K562 (cell line): ENCODE results near the gene LRRC7. TPM values are rescaled to one million over a fixed set of nuclear protein-coding genes. Genes with fewer than 3 reads are reported as not detected.

Experiments used
- ATAC-seq: fragments of 200-7000 bp; cut with Tn5 transposase; 3 replicates; pipeline ENCODE4 v1.9.1; 2020; ENCODE audit warnings: moderate library complexity
- BruUV-seq: library from RNA; stranded (reverse); fragments of 400-500 nt; replicated peaks from 2 replicates; lab custom pipeline; 2021; lab: Mats Ljungman, UMichigan
- CTCF ChIA-PET: fragments of 300-600 bp; formaldehyde crosslinking; extraction: SDS; loops from one replicate; lab custom pipeline; 2021; ENCODE audit warnings: low intra/inter-chr PET ratio; lab: Yijun Ruan, JAX
- POLR2A ChIA-PET: fragments of 300-600, 350-650 bp; sonication (Branson Sonifier 250); formaldehyde crosslinking; extraction: SDS; loops from one replicate; lab custom pipeline; 2021; ENCODE audit warnings: antibody characterized with exemption, inconsistent platforms; lab: Yijun Ruan, JAX
- DNase-seq, 4 experiments: peaks; one replicate each; pipeline versions ENCODE4 v3.0.0 to v3.0.0-alpha.2; 2011 to 2018; ENCODE audit warnings: low spot score in 3 of 4, mixed read lengths in 3 of 4; ENCODE audit errors: extremely low read depth in 1 of 4
- FAIRE-seq: peaks from 2 replicates; lab custom pipeline; 2011; peaks lifted over from hg19 to GRCh38; lab: Jason Lieb, UNC
- H2AFZ ChIP-seq: 2 replicates; pipeline ENCODE4 v1.6.0; 2011; ENCODE audit warnings: low read depth, low read length, control low read depth, inconsistent platforms
- H3K27ac ChIP-seq: fragments of 200-600 bp; 3 replicates; pipeline ENCODE4 v1.8.0; 2011; ENCODE audit warnings: low read depth, mild to moderate bottlenecking, control low read depth, inconsistent platforms, low read length, moderate library complexity, mixed read lengths; ENCODE audit errors: extremely low read depth
- H3K27me3 ChIP-seq, 2 experiments: fragments of 300-600 bp in 1 of 2; 2 replicates in 1 of 2; 3 replicates in 1 of 2; pipeline versions ENCODE4 v1.6.0 to v1.8.0; 2011; ENCODE audit warnings: inconsistent platforms in 2 of 2, low read length in 2 of 2, mild to moderate bottlenecking in 1 of 2, mixed read lengths in 1 of 2, moderate library complexity in 1 of 2; ENCODE audit not compliant: control insufficient read depth in 2 of 2, insufficient read depth in 2 of 2
- H3K36me3 ChIP-seq: fragments of 300-600 bp; 3 replicates; pipeline ENCODE4 v1.8.0; 2011; ENCODE audit warnings: mild to moderate bottlenecking, low read length, inconsistent platforms; ENCODE audit not compliant: control insufficient read depth, insufficient read depth
- H3K4me1 ChIP-seq, 2 experiments: fragments of 200-600 bp in 1 of 2; replicated peaks in 1 of 2; 2 replicates in 1 of 2; 3 replicates in 1 of 2; pipeline versions ENCODE4 v1.5.1 to v1.8.0; 2011; ENCODE audit warnings: inconsistent platforms in 2 of 2, low read length in 2 of 2, mild to moderate bottlenecking in 1 of 2, mixed read lengths in 1 of 2, moderate library complexity in 1 of 2; ENCODE audit not compliant: control insufficient read depth in 2 of 2, insufficient read depth in 2 of 2
- H3K4me2 ChIP-seq: 2 replicates; pipeline ENCODE4 v1.6.1; 2011; ENCODE audit warnings: low read length, control low read depth, inconsistent platforms, mixed read lengths; ENCODE audit not compliant: insufficient read depth
- H3K4me3 ChIP-seq: fragments of 200-600 bp; sonication (generic), shearing (Covaris generic); 2 replicates; pipeline ENCODE4 v1.5.1; 2016; ENCODE audit warnings: control low read depth, inconsistent platforms
- H3K79me2 ChIP-seq: fragments of 200-600 bp; 3 replicates; pipeline ENCODE4 v1.8.0; 2011; ENCODE audit warnings: low read length, inconsistent platforms; ENCODE audit not compliant: control insufficient read depth, insufficient read depth
- H3K9ac ChIP-seq, 2 experiments: 2 replicates each; pipeline versions ENCODE4 v1.6.0 to v1.6.1; 2011; ENCODE audit warnings: low read depth in 2 of 2, low read length in 2 of 2, control low read depth in 1 of 2, inconsistent platforms in 1 of 2, mild to moderate bottlenecking in 1 of 2, mixed read lengths in 1 of 2; ENCODE audit not compliant: insufficient read depth in 1 of 2
- H3K9me1 ChIP-seq: one replicate; pipeline ENCODE4 v1.6.0; 2011; ENCODE audit warnings: inconsistent platforms, mild to moderate bottlenecking, low read length, moderate library complexity; ENCODE audit not compliant: control insufficient read depth, insufficient read depth
- H3K9me3 ChIP-seq: replicated peaks from 2 replicates; pipeline ENCODE4 v1.5.1; 2011; ENCODE audit warnings: low read depth, low read length, inconsistent platforms; ENCODE audit not compliant: control insufficient read depth, insufficient read depth
- H4K20me1 ChIP-seq: replicated peaks from 2 replicates; pipeline ENCODE4 v1.6.1; 2011; ENCODE audit warnings: low read length, inconsistent platforms, mixed read lengths; ENCODE audit not compliant: control insufficient read depth, insufficient read depth
- CBX5 ChIP-seq: IDR thresholded peaks from 2 replicates; pipeline ENCODE4 v1.6.1; 2014; ENCODE audit warnings: low read depth, borderline replicate concordance
- MTA3 ChIP-seq: fragments of 450-650 bp; formaldehyde crosslinking; IDR thresholded peaks from 2 replicates; pipeline ENCODE4 v1.6.1; 2017; ENCODE audit warnings: mild to moderate bottlenecking, borderline replicate concordance
- MYNN ChIP-seq, 2 experiments: sonication (generic); formaldehyde crosslinking in 1 of 2; IDR thresholded peaks; 2 replicates each; pipeline versions ENCODE4 v1.5.0 to v1.6.1; 2016 to 2020; ENCODE audit warnings: antibody characterized with exemption in 1 of 2, missing genetic modification reagents in 1 of 2
- NR2C1 ChIP-seq, 2 experiments: fragments of 450-650 bp; IDR thresholded peaks; 2 replicates each; pipeline ENCODE4 v1.6.1; 2017; ENCODE audit warnings: mild to moderate bottlenecking in 2 of 2, antibody characterized with exemption in 1 of 2, inconsistent platforms in 1 of 2, missing compliant biosample characterization in 1 of 2, missing genetic modification characterization in 1 of 2
- SPI1 ChIP-seq: IDR thresholded peaks from 2 replicates; pipeline ENCODE4 v1.6.1; 2011; ENCODE audit warnings: low read depth, low read length, control low read depth, borderline replicate concordance
- ZNF175 ChIP-seq: fragments of 200-800 bp; sonication (Bioruptor generic); IDR thresholded peaks from 2 replicates; pipeline ENCODE4 v1.6.1; 2016; ENCODE audit warnings: low read depth, mild to moderate bottlenecking, missing genetic modification characterization, missing compliant biosample characterization
- ZNF586 ChIP-seq: fragments of 450-650 bp; formaldehyde crosslinking; conservative IDR thresholded peaks from 2 replicates; pipeline ENCODE4 v1.4.0; 2020; ENCODE audit warnings: mild to moderate bottlenecking, moderate library complexity
- in situ Hi-C: fragments of 300-500 bp; cut with MboI; formaldehyde crosslinking; loops from 4 replicates; pipeline ENCODE4 v1.15.0; 2018; ENCODE audit warnings: inconsistent platforms, mixed read lengths
- intact Hi-C: fragments of 100-400 bp; cut with micrococcal nuclease; formaldehyde crosslinking; loops from 2 replicates; pipeline ENCODE4 v1.14.2; 2022
- polyA plus RNA-seq, 8 experiments: library from polyadenylated mRNA; depleted of rRNA in 4 of 8; stranded (reverse) in 5 of 8; unstranded in 3 of 8; fragments of >200 nt; fragmentation: Nextera tagmentation in 2 of 8; fragmentation: Illumina TruSeq in 1 of 8; extraction: Ambion mirVana in 2 of 8; extraction: Trizol in 1 of 8; gene quantifications; 2 replicates each; pipeline versions ENCODE4 v1.2.1 to v1.2.3, GENCODE V29; 2011 to 2014; ENCODE audit warnings: inconsistent platforms in 1 of 8, missing spikeins in 1 of 8
- total RNA-seq, 7 experiments: library from RNA; depleted of rRNA in 6 of 7; stranded (reverse); fragments of >200 nt in 6 of 7; fragmentation: Illumina TruSeq in 2 of 7; extraction: Trizol in 2 of 7; gene quantifications; 2 replicates each; pipeline versions ENCODE4 v1.2.1 to v1.2.3, GENCODE V29; 2011 to 2021; ENCODE audit warnings: low replicate concordance in 1 of 7
- TF ChIP-seq, protein P1 (sequence below): fragments of 200-800 bp; sonication (Bioruptor generic); IDR thresholded peaks from 2 replicates; pipeline ENCODE4 v1.6.1; 2016; ENCODE audit warnings: missing genetic modification characterization, missing compliant biosample characterization
- TF ChIP-seq, protein P2 (sequence below): fragments of 200-800 bp; sonication (Bioruptor generic); IDR thresholded peaks from 2 replicates; pipeline ENCODE4 v1.6.1; 2017; ENCODE audit warnings: missing genetic modification characterization, missing compliant biosample characterization
- TF ChIP-seq, protein P3 (sequence below): sonication (generic); formaldehyde crosslinking; IDR thresholded peaks from 2 replicates; pipeline ENCODE4 v1.8.0; 2022; ENCODE audit warnings: missing genetic modification reagents, mild to moderate bottlenecking, borderline replicate concordance

The LRRC7 gene
- total and polyA plus RNA-seq, 9 of the 15 experiments (the other 6 are each of a cell fraction or from before 2014, with no cell fraction given): 0.09 to 0.94 (median 0.49) TPM

DNA sequence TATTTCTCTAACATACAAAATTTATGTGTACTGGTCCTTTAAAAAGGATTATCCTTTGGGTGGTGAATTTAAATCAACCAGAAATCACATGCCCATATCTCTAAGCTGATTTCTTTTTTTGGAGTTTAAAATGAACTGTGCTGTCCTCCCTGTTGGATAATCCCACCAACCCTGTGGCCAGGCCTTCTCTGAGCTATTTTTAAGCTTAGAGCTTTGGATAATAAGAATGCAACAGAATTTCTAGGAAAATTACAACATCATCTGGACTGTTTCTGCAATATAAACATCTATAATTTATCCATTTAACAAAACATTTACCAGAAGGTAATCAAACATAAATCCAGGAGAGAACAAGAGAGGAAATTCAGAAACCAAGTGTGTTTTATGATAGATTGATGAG lies 549.3 kb downstream of the LRRC7 start:
- no peaks in the 10 kb centered on the region for H3K79me2 ChIP-seq
- no peaks in the 10 kb centered on the region for H4K20me1 ChIP-seq
- ATAC-seq (no peak), DNase-seq (no peak), FAIRE-seq (no peak)
- ChIA-PET POLR2A (interaction anchor here (1.1 to 1.2 kb wide), 2 partner anchors 10 to 15 kb away, joined by 3 to 4 read pairs; no protein-coding TSS in a partner anchor), CTCF (no interaction called here)
- no peaks in the 10 kb centered on the region for H3K4me1 ChIP-seq
- H3K9me1 ChIP-seq: no peaks in the 10 kb centered on the region
- TF ChIP-seq CBX5 (no peak), ZNF175 (no peak), SPI1 (no peak), NR2C1 (IDR thresholded peaks at IDR 0.05) (no peak), NR2C1 (tag; IDR thresholded peaks at IDR 0.05) (no peak), MTA3 (no peak), MYNN (IDR thresholded peaks at IDR 0.05) (no peak), MYNN (CRISPR knock-in tag; IDR thresholded peaks at IDR 0.05) (no peak), ZNF586 (CRISPR knock-in tag) (no peak)
- TF ChIP-seq, protein P1, sequence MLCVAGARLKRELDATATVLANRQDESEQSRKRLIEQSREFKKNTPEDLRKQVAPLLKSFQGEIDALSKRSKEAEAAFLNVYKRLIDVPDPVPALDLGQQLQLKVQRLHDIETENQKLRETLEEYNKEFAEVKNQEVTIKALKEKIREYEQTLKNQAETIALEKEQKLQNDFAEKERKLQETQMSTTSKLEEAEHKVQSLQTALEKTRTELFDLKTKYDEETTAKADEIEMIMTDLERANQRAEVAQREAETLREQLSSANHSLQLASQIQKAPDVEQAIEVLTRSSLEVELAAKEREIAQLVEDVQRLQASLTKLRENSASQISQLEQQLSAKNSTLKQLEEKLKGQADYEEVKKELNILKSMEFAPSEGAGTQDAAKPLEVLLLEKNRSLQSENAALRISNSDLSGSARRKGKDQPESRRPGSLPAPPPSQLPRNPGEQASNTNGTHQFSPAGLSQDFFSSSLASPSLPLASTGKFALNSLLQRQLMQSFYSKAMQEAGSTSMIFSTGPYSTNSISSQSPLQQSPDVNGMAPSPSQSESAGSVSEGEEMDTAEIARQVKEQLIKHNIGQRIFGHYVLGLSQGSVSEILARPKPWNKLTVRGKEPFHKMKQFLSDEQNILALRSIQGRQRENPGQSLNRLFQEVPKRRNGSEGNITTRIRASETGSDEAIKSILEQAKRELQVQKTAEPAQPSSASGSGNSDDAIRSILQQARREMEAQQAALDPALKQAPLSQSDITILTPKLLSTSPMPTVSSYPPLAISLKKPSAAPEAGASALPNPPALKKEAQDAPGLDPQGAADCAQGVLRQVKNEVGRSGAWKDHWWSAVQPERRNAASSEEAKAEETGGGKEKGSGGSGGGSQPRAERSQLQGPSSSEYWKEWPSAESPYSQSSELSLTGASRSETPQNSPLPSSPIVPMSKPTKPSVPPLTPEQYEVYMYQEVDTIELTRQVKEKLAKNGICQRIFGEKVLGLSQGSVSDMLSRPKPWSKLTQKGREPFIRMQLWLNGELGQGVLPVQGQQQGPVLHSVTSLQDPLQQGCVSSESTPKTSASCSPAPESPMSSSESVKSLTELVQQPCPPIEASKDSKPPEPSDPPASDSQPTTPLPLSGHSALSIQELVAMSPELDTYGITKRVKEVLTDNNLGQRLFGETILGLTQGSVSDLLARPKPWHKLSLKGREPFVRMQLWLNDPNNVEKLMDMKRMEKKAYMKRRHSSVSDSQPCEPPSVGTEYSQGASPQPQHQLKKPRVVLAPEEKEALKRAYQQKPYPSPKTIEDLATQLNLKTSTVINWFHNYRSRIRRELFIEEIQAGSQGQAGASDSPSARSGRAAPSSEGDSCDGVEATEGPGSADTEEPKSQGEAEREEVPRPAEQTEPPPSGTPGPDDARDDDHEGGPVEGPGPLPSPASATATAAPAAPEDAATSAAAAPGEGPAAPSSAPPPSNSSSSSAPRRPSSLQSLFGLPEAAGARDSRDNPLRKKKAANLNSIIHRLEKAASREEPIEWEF (CRISPR knock-in tag): no peak
- TF ChIP-seq, protein P2, sequence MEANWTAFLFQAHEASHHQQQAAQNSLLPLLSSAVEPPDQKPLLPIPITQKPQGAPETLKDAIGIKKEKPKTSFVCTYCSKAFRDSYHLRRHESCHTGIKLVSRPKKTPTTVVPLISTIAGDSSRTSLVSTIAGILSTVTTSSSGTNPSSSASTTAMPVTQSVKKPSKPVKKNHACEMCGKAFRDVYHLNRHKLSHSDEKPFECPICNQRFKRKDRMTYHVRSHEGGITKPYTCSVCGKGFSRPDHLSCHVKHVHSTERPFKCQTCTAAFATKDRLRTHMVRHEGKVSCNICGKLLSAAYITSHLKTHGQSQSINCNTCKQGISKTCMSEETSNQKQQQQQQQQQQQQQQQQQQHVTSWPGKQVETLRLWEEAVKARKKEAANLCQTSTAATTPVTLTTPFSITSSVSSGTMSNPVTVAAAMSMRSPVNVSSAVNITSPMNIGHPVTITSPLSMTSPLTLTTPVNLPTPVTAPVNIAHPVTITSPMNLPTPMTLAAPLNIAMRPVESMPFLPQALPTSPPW (CRISPR knock-in tag): no peak
- TF ChIP-seq, protein P3, sequence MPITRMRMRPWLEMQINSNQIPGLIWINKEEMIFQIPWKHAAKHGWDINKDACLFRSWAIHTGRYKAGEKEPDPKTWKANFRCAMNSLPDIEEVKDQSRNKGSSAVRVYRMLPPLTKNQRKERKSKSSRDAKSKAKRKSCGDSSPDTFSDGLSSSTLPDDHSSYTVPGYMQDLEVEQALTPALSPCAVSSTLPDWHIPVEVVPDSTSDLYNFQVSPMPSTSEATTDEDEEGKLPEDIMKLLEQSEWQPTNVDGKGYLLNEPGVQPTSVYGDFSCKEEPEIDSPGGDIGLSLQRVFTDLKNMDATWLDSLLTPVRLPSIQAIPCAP (CRISPR knock-in tag): no peak
- no peaks in the 10 kb centered on the region for H3K36me3 ChIP-seq
- no peak overlapping the region for H3K27ac ChIP-seq
- no peaks in the 10 kb centered on the region for H3K27me3 ChIP-seq
- H3K9me3 ChIP-seq: no peaks in the 10 kb centered on the region
- no peak overlapping the region for H2AFZ ChIP-seq
- BruUV-seq: no TSS peak
- in situ Hi-C loops (no loop called here), intact Hi-C loops (no loop called here)
- H3K9ac ChIP-seq: no peak overlapping the region
- no peak overlapping the region for H3K4me2 ChIP-seq
- no peak overlapping the region for H3K4me3 ChIP-seq
